ENCODE data around the gene SNRNP35.
"Not testable (repeated sequence)": the region's sequence is repeated elsewhere in the genome, so short reads cannot be mapped to it uniquely, and the experiment has no call there.

The SNRNP35 gene

DNA sequence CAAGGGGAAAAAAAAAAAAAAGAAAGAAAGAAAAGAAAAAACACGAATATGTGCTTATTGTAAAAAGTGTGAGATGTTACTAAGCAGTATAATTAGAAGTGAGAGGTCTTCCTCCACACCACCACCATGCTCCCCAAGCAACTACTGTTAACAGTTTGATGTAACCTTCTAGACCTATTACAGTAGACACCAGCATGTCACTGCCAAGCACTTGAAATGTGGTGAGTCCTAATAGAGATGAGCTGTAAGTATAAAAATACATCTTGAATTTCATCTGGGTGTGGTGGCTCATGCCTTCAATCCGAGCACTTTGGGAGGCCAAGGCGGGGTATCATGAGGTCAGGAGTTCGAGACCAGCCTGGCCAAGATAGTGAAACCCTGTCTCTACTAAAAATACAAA lies 8.1 kb upstream of the SNRNP35 start:
- no peak for DNase-seq

DNA sequence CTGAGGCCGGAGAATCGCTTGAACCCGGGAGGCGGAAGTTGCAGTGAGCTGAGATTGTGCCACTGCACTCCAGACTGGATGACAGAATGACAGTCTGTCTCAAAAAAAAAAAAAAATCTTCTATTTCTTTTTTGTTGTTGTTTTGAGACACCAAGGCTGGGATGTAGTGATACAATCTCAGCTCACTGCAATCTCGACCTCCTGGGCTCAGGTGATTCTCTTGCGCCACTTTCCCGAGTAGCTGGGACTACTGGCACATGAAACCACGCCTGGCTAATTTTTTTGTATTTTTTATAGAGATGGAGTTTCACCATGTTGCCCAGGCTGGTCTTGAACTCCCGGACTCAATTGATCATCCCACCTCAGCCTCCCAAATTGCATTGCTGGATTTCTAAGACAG lies 7.3 kb upstream of the SNRNP35 start:
- DNase-seq: no peak

DNA sequence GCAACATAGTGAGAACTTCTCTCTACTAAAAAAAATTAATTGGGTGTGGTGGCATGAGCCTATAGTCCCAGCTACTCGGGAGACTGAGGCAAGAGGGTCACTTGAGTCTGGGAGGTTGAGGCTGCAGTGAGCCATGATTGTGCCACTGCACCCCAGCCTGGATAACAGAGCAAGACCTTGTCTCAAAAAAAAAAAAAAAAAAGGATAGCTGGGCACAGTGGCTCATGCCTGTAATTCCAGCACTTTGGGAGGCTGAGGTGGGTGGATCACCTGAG lies 5.7 kb upstream of the SNRNP35 start:
- DNase-seq: not testable (repeated sequence)

DNA sequence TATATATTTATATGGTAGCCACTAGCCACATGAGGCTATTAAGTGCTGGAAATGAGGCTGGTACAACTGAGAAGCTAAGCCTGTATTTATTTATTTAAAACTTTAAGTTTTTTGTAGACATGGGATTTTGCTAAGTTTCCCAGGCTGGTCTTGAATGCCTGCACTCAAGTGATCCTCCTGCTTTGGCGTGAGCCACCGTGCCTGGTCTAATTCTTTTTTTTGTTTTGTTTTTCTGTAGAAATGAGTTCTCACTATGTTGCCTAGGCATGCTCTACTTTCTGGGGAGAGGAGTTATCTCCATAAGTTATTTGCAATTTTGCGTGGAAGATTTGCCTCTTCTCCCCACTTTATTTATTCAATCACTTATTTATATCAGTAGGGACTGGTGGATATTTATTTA lies 4.8 kb upstream of the SNRNP35 start:
- no peak for DNase-seq

DNA sequence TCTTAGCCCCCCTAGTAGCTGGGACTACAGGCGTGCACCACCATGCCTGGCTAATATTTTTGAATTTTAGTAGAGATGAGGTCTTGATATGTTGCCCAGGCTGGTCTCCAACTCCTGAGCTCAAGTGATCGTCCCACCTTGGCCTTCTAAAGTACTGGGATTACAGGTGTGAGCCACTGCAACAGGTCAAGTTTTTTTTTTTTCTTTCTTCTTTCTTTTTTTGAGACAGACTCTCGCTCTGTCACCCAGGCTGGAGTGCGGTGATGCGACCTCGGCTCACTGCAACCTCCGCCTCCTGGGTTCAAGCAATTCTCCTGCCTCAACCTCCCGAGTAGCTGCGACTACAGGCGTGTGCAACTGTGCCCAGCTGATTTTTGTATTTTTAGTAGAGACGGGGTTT lies 5.2 kb downstream of the SNRNP35 start:
- not testable (repeated sequence) for DNase-seq

DNA sequence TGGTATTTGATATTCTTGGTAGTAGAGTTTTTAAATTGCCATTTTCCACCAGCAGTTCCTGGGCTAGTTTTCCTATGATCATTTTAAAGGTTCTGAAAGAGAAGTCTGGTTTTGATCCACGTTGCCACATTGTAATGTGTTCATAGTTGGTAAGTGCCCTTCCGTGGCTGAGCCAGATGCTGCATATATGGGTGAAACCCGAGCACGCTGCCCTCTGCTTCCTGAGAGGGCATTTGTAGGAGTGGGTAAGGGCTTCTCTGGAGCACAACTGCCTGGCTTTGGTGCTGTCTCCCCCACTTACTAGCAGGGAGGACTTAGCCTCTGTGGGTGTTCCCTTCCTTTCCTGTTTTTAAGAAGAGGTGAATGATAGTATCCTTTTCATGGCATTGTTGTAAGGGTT lies 7.1 kb downstream of the SNRNP35 start:
- no peak for DNase-seq

DNA sequence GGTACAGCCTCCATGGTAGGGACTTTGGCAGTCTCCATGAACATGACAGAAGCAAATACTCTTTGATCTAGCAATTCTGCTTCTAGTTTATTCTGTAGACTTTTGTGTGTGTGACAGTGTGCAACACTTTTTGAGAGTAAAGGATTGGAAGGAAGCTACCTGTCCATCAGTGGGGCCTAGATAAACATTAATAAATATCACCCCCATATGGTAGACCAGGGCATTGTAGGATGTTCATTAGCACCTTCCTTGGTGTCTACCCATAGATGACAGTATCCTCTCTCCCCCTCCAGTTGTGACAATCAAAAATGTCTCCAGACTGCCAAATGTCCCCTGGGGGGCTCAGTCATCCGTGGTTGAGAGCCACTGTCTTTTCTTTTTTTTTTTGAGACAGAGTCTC lies 10.8 kb downstream of the SNRNP35 start:
- DNase-seq: no peak

DNA sequence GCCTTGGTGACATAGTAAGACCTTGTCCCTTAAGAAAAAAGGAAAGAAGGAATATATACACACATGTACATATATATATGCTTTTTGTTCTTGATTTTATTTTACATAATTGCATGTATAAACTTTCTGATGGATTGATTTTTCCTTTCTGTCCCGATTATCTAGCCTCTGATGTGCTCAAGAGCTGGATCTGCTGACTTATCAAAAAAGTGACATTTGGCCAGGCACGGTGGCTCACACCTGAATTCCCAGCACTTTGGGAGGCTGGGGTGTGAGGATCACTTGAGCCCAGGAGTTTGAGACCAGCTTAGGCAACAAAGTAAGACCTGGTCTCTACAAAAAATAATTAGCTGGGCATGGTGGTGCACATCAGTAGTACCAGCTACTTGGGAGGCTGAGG lies 12.0 kb downstream of the SNRNP35 start:
- DNase-seq: no peak

DNA sequence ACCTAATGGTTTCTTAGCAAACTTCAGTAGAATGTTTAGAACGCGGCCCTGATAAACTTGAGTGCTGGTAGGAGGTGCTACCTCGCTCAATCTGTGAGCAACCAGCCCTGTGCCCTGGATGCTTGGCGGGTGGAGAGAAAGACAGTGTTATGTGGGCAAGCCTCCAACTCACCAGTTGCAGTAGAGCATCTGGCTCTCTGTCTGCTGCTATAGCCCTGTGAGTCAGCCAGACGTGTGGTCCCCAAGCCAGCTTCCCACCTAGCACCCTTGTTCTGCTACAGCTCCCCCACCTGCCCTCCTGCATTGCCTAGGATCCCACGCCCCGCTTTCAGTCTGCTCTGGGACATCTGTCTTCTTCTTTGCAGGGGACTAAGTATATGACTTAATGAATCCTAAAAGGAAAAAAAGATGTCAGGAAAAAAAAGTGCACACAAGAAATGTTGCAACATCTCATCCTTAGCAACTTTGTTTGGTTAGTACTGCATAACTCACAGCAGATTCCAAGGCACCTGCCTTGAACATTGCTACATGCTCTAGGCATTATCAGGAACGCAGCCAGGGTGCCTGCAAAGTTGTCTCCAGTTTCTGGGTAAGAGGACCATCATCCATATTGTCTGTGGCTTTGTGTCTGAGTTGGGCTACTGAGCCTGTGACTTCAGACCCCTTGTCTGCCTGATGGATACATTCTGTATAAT lies 13.6 kb downstream of the SNRNP35 start:
- no peak for DNase-seq

DNA sequence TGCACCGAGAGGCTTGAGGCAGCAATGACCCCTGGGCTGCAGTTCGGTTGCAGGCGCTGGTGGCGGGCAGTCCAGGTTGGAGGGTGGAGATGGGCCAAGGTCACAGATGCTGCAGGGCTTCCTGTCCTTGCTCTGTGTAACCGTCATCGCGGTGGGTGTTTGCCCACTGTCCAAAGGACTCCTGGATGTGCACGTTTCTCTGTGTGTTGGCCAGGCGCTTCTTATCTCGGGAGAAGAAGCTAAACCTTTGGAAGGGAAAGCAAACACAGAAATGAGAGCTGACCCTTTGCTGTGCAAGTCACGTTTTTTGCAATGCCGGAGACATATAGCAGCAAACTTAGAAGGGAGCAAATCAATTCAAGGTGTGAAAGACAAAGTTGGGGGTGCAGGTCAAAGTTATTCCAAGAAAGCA lies 14.5 kb downstream of the SNRNP35 start:
- no peak for DNase-seq

DNA sequence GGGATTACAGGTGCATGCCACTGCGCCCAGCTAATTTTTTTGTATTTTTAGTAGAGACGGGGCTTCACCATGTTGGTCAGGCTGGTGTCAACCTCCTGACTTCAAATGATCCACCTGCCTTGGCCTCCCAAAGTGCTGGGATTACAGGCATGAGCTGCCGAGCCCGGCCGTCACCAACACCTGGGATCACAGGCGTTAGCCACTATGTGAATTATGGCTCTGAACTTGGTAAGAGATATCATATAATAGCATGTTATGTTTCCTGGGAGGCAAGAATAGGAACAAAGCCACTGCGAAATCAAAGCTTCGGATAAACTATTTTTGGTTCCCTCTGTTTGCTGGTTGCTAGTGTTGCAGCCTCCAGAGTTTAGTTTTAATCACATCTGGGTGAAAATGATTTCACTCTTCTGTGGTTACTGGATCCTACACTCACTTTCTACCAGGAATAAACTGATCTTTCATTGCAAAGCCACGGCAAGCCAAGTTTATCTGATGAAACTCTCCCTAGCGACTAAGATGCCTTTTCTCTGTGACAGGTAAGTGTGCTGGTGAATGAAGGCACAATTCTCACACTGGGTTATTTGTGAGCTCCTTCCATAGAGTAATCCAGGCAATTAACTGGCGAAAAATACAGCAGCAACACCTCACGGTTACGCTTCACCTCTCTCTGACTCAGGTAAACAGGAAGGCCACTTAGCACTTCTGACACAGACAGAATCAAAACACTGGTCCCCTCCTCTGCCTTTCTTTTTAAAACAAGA lies 16.7 kb downstream of the SNRNP35 start:
- DNase-seq: no peak

DNA sequence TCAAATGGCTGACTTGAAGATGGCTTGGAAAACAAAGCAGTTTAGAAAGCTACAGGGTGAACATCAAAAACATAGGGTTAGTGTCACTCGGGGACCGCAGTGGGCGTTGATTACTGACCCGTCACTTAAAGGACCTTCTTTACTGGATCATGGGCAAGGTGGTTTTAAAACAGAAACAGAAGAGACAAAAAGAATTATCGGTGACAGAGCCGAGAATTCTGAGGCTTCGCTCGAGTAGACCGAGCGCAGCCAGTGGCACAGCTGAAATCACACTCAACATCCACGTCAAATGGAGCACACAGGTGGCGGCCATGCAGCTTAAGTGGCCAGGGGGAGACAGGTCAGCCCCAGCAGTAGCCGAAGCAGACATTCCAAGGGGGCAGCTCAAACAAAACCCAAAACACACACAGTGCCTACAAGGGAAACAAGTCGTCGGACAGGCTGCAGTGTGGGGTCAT lies 17.3 kb downstream of the SNRNP35 start:
- DNase-seq: no peak

DNA sequence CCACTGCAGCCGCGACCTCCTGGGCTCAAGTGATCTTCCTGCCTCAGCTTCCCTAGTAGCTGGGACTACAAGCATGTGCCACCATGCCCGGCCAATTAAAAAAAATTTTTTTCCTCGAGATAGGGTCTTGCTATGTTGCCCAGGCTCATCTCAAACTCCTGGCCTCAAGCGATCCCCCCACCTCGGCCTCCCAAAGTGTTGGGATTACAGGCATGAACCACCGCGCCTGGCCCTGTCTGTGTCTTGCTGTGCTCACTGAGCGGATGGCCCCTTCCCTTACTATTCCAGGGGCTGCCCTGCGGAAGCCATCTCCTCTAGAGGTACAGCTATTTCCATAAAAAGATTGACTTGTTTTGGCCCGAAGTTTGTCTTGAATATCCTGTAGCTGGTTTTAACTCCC lies 20.1 kb downstream of the SNRNP35 start:
- DNase-seq: no peak

DNA sequence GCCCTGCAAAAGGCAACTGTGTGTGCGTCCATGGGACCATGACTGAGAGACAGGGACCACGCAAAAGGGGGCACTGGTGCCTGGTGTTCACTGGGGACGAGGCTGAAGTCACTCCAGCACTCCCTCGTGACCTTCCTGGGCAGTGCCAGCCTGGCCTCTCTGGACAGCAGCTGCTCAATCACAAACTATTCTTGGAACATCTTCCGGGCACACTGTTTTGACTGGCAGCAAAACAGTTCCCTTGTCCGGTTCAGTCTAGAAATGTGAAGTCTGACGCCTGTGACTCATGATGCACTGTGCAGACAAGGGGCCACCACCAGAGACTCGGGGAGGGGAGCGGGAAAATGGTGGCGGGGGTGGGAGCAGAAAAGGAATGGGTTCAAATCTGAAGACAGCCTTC lies 20.8 kb downstream of the SNRNP35 start:
- DNase-seq: no peak

DNA sequence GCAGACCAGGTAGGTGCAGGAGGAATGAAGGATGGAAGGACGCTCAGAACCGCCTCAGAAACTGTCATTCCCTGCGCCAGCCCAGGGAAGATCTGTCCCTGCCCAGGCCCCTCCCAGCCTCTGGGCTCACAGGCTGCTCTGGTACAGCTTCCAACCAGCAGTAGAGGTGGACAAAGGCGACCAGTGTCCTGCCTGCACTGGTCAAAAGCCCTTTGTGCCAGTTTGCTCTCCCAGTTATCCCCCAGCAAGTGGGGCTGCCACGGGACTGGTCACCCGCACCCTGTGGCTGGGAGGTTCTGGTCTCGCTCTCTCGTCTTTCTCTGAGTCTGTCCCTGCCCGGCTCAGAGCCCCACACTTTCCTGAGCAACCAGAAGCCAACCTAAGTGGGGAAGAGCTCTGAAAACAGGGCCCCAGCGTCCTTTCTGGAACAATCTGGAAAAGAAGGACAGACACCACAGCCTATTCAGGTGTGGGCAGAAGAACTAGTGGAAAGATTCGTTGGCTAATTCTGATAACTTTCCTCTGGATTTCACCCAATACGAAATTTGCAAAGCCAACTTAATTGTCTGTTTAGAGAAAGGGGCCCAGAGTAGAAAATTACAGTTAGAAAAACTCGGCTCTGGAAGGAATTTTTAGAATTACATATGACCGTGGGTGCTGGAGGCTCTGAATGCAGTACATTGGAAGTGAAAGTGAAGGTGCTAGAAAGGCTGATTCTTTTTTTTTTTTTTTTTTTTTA lies 21.7 kb downstream of the SNRNP35 start:
- DNase-seq: no peak

DNA sequence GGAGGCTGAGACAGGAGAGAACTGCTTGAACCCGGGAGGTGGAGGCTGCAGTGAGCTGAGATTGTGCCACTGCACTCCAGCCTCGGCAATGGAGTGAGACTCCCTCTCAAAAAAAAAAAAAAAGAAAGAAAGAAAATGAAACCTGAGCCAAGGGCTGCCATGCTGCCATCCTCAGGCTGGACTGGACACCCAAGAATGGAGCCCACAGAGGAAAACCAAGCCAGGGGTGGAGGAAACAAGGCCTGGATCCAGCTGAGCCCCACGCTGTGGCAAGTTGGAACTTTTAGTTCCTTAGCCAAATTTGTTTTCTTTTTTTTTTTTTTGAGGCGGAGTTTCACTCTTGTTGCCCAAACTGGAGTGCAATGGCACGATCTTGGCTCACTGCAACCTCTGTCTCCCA lies 23.3 kb downstream of the SNRNP35 start:
- not testable (repeated sequence) for DNase-seq

DNA sequence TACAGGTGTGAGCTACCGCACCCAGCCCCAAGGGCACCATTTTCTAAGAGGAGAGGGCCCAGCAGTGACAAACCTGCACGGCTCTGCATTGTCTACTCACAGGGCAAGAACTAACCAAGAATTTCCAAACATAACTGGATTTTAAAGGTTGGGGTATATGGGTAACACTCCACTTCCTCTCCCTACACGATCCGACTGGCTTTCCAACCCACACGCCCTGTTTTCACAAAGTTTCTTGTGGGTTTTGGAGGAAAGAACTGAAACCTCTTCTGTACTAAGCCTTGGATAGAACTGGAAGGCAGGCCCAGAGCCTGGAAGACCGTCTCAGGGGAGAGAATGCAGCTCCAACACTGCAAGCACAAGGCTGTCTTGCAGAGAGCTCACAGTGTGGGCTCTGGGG lies 24.9 kb downstream of the SNRNP35 start:
- no peak for DNase-seq

DNA sequence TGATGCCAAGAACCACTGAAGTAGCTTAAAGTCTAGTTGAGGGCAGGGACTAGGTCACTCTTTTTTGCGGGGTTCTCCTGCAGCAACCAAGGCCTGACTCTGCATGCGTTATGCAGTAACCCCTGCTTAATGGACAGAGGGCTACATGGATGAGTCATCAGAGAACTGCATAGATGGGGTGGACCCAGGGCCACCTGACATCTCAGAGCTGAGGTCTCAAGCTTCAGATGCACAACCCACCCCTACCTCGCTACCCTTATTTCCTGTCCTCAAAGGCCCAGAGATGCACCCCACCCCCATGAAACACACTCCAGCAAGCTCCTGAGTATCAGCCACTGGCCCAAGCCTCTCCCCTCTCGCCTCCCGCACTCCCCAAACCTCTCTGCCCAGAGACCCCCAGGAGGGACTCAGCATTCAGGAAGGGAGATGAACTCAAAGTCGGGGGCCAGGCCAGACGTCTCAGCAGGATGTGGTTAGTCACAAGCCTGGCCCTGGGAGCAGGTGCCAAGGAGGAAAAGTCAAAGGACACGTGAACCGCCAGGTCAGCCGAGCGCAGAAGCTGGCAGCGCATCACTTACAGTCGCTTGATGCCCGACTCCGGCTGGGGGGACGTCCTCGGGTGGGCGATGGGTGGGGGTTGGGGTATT lies 25.8 kb downstream of the SNRNP35 start:
- DNase-seq: no peak

DNA sequence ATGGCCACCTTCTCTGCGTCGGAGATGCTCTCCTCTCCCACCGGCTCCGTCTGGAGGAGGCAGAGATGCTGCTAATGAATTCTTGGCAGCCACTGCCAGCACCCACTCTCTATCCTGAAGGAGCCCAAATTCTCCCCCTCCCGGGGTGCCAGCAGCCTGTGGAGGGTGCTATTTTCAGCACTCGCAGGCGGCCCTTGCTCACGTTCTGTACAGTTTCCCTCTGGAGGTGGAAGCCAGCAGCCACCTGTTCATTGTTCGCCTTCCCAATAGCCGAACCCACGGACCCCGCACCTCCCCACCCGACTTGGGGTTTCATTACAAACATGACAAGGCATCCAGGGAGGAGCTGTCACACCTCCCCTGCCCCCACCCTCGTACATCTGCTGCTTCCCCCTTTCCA lies 27.8 kb downstream of the SNRNP35 start:
- DNase-seq: no peak

DNA sequence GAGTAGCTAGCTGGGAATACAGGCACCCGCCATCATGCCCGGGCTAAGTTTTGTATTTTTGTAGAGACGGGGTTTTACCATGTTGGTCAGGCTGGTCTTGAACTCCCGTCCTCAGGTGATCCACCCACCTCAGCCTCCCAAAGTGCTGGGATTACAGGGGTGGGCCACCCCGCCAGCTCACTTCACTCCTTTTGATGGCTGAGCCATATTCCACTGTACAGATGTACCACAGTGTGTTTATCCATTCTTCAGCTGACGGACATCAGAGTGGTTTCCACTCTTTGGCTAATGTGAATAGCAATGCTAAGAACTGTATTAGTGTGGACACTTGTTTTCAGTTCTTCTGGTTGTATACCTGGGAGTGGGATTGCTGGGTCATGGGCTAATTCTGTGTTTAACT lies 29.5 kb downstream of the SNRNP35 start:
- DNase-seq: no peak

DNA sequence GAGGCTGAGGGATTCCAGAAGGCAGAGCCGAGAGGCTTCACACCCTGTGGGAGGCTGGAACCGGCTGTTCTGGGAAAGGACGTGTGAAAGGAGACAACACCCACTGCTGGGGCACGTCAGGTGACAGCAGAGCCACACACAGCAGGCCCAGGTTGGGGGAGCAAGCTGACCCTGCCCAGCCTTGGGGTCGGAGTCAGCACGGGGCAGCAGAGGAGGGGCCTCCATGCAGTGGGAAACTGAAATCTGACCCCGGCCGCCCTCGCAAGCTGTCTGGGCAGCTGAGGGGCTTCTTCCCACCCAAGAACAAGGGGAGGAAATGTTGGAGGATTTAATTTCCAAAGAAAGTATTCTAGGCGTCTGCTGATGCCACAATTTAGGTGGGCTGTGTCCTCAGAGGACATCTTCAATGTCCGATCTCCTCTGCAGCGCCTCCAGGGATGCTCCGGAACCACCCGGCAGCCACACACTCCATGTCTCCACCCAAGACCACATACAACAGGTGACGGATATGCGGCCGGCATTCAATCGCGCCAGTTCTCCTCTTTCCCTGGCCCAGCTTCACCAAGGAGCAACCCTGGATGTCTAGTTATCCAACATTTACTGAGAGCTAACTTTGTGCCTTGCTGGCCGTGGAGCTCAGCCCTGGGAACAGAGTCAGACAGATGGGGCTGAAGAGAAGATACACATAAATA lies 30.7 kb downstream of the SNRNP35 start:
- DNase-seq: no peak

DNA sequence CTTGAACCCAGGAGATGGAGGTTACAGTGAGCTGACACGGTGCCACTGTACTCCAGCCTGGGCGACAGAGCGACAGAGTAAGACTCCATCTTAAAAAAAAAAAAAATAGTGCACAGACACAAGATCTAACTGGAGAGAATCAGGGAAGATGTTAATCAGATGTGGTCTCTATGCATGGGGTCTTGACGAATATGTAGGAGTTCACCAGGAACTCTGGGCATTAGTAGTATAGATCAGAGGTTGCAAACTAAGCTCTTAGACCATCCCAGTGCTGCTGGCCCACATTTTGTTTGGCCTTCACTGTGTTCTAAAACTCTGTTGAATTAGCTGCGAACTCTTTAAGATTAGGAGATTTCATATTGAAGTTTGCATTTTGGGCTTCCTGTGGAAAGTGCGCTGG lies 31.6 kb downstream of the SNRNP35 start:
- DNase-seq: no peak

DNA sequence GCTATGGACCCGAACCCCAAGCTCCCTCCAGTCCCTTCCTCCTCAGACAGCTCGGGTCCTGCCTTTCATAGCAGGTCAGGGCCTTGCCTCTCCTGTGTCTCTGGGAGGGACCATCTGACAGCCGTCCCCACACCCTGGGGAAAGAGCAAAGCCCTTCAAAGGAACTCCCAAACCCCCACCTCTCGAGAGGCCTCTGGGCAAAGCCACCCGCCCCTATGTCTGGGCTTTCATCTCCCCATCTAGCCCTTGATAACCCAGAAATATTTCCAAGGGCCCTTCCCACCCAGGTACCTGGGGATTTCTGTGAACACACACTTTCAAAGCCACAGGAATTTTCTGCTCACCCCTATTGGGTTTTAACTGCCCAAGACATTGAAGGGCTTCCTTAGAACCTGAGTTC lies 32.1 kb downstream of the SNRNP35 start:
- DNase-seq: no peak

All from activated naive CD4-positive, alpha-beta T cell treated with anti-CD3 and anti-CD28 coated beads, Interleukin-2, amount 50 U/mL, for 16 hours (primary cell).